Astrocyte of the spinal cord (primary cell): ENCODE results near the gene FTL.
A peak's percentile ranks its signal among the peaks of the same experiment; 100 is the strongest.

Source experiments
- DNase-seq: peaks from one replicate; pipeline ENCODE4 v3.0.0; 2011; ENCODE audit warnings: low read depth, low spot score
- H3K4me3 ChIP-seq: 2 replicates; pipeline ENCODE4 v1.5.1; 2011; ENCODE audit warnings: low read depth, mild to moderate bottlenecking, low read length, moderate library complexity
- in situ Hi-C: cut with HindIII; loops from 2 replicates; pipeline ENCODE4 v1.10.0; 2017; ENCODE audit warnings: low sequenced_read_pairs
- TF ChIP-seq, protein P1 (sequence below): IDR thresholded peaks from 2 replicates; pipeline ENCODE4 v1.5.1; 2012; ENCODE audit warnings: low read depth, mild to moderate bottlenecking, low read length, inconsistent platforms

Gene FTL

DNA sequence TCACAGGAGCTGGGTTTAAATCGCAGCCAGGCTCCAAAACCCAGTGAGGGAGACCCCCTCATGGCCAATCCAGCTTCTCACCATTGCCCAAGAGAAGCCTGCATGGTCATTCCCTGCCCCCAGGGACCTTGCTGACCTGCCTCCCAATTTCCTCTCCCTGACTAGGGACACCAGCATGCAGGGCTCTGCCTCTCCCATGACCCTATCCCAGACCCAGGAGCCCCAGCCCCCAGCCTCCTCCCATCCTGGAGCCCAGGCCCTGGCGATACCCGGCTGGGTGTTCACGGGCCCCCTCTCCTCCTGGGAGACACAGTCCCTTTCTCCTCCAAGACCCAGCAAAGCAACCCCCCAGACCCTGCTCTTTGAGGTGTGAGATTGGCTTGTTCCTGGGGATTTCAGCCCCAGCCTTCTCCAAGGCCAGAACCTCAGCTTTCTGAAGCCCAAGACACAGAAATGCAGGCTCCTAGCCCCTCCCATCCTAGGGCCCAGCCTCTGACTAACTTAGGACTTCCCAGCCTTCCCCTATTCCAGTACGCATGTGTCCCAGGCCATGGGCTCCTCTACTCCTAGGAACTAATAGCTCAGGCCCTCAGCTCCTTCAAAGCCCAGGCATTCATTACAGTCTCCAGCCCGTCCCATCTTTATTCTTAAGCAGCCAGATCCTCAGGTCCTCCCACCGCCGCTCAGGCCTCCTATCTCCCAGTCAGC is 26.9 kb downstream of the FTL start:
- H3K4me3 ChIP-seq: peak overlapping the region; percentile 74
- in situ Hi-C loops: no loop called here
- TF ChIP-seq, protein P1, sequence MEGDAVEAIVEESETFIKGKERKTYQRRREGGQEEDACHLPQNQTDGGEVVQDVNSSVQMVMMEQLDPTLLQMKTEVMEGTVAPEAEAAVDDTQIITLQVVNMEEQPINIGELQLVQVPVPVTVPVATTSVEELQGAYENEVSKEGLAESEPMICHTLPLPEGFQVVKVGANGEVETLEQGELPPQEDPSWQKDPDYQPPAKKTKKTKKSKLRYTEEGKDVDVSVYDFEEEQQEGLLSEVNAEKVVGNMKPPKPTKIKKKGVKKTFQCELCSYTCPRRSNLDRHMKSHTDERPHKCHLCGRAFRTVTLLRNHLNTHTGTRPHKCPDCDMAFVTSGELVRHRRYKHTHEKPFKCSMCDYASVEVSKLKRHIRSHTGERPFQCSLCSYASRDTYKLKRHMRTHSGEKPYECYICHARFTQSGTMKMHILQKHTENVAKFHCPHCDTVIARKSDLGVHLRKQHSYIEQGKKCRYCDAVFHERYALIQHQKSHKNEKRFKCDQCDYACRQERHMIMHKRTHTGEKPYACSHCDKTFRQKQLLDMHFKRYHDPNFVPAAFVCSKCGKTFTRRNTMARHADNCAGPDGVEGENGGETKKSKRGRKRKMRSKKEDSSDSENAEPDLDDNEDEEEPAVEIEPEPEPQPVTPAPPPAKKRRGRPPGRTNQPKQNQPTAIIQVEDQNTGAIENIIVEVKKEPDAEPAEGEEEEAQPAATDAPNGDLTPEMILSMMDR: no peak
- DNase-seq: peak; percentile 77

DNA sequence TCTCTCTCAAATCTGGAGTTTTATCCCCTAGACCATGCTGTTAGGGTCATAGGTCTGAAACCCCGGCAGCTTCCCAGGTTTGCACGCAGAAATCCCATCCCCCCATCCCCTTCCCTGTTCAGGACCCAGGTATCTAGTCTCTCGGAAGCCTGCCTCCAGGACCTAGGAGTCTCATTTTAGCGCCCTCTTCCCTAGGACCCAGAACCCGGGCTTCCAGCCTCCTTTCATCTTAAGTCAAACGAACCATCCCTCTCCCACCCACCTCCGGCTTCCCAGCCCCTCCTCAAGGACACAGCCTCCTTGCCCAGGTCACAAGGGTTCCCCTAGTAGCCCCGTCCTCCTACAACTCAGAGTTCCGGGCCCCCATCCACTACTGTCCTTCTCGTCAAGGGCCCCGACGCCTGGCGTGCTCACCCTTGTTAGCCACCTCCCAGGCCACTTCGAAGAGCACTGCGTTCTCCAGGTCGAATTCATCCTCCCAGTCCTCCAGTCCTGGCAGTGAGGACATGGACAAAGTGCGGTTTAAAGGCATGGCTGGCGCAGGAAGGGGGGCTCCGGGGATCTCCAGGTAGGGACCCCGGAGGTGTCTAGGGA is 27.6 kb downstream of the FTL start:
- peak overlapping the region; percentile 74 for H3K4me3 ChIP-seq
- in situ Hi-C loops: no loop called here
- TF ChIP-seq, protein P1: no peak
- DNase-seq: no peak

DNA sequence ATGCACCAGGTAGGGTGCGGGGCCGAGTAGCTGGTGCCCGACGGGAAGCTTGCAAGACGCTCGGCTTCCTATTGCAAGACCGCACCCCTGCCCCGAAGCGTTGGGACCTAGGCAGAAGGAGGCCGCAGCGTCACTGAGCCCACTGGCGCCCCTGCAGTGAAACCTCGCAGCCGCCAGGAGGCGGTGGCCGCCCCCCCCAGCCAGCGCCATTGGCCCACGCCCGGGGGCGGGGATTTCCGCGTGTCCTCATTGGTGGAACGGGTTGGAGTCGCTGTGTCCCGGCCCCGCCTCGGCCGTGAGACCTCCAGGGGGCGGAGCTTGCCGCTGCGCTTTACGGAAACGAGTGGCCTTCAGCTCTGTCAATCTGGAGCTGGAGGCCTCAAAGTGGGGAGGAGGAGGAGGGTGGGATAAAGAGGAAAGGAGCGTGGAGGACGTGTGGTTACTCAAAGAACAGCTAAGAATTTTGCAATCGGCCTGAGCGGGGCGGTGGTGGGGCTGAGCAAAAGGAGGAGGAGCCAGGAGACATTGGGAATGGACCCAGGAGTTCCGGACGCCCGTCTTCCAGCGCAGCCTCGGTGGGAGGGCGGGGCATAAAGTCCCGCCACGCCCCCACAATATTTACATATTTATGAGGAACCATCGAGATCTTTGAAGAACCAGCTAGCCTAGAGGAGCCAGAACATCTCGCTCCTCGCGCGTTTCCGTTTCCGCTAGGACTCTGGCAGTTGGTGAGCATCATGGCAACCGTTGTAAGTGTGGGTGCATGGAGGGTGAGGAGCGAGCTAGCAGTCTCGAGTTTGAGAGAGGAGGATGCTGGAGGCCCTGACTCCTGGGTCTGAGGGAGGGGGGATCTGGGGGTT is 28.3 kb downstream of the FTL start, which contains the start of the genes GYS1 and RUVBL2:
Gene GYS1, minus strand, starts transcription at position 135 of the 860 bp plus-strand sequence. CDS start 197 bp downstream, outside the sequence.
Gene RUVBL2, plus strand, starts transcription at position 713 of the 860 bp plus-strand sequence. Its CDS starts 25 bp downstream, at position 738.
- in situ Hi-C loops: no loop called here
- TF ChIP-seq, protein P1: peak; percentile 84
- peak; percentile 100 for DNase-seq
- H3K4me3 ChIP-seq: peak within 1 kb of the TSS; percentile 74

DNA sequence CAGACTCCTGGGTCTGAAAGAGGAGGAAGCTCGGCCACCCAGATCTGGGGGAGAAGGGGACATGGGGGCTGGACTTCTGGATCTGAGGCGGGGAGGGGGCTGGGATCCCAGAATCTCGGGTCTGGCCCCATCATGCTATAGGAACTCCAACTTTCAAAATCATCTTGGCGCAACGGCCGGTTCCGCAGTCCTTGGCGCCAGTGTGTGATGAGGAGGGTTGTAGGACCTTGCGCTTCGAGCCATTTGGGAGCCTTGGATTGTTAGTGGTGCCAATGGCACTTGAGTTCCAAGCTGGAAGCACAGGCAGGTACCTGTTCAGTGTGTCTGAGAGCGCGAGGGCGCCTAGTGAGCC is 28.9 kb downstream of the FTL start:
- in situ Hi-C loops: no loop called here
- TF ChIP-seq, protein P1: no peak

DNA sequence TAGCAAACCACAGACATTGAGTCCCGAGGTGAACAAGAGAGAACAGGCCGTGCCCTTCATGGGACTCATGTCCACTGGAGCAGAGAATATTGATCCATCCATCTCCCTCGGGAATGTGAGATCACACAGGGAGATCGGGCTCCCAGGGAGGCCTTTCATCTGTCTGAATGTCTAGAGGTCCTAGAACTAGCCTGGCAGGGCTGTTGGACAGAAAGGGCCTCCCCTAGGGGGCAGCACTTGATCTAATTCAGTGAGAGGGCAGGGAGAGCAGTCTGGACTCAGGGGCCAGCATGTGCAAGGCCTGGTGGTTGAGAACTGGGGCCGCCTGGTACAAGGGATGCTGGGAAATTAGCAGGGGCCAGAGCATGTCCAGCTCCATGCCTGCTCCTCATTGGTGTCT is 32.9 kb downstream of the FTL start:
- in situ Hi-C loops: no loop called here
- peak; percentile 49 for DNase-seq
- TF ChIP-seq, protein P1: peak; percentile 68
- H3K4me3 ChIP-seq: no peak overlapping the region

More for the DNA sequence above, 28.9 kb downstream of the FTL start:
- H3K4me3 ChIP-seq: peak overlapping the region; percentile 74
- DNase-seq: no peak
